Measurements from ENCODE around the gene FGF18. TPM values are rescaled to one million over a fixed set of nuclear protein-coding genes. Genes with fewer than 3 reads are reported as not detected.

The FGF18 gene
- polyA plus RNA-seq, 1 experiment = not detected

- Histone ChIP-seq H3K4me3 (ENCODE audit: low read depth, low read length) (no peak overlapping the region), H3K27me3 (ENCODE audit: control insufficient read depth, insufficient read depth, low read length) (no peaks in the 10 kb centered on the region), H3K36me3 (ENCODE audit: control insufficient read depth, insufficient read depth, low read length) (no peaks in the 10 kb centered on the region)
- CTCF ChIA-PET = interaction anchor here (1.4 kb wide), 1 partner anchor 10 kb away, joined by 7 read pairs; no protein-coding TSS in a partner anchor
- DNase-seq (ENCODE audit: low read depth) = no peak
- TF ChIP-seq, protein P1, sequence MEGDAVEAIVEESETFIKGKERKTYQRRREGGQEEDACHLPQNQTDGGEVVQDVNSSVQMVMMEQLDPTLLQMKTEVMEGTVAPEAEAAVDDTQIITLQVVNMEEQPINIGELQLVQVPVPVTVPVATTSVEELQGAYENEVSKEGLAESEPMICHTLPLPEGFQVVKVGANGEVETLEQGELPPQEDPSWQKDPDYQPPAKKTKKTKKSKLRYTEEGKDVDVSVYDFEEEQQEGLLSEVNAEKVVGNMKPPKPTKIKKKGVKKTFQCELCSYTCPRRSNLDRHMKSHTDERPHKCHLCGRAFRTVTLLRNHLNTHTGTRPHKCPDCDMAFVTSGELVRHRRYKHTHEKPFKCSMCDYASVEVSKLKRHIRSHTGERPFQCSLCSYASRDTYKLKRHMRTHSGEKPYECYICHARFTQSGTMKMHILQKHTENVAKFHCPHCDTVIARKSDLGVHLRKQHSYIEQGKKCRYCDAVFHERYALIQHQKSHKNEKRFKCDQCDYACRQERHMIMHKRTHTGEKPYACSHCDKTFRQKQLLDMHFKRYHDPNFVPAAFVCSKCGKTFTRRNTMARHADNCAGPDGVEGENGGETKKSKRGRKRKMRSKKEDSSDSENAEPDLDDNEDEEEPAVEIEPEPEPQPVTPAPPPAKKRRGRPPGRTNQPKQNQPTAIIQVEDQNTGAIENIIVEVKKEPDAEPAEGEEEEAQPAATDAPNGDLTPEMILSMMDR (IDR thresholded peaks at IDR 0.05; ENCODE audit: insufficient read depth, low read depth, low read length) = no peak
- POLR2A ChIA-PET = no interaction called here
These were observed 33.3 kb upstream of the FGF18 start for GRCh38 chr5:171386006-171386671.

- CTCF ChIA-PET = interaction anchor here (0.5 to 1.4 kb wide), 3 partner anchors 11 to 1706 kb away, joined by 3 to 7 read pairs (median 3); no protein-coding TSS in a partner anchor
- DNase-seq (ENCODE audit: low read depth) = no peak
- no peaks in the 10 kb centered on the region for H3K27me3 ChIP-seq (ENCODE audit: control insufficient read depth, insufficient read depth, low read length)
- peak overlapping the region; percentile 100 for H3K4me3 ChIP-seq (ENCODE audit: low read depth, low read length)
- POLR2A ChIA-PET = interaction anchor here (0.7 kb wide), 1 partner anchor 169 kb away, joined by 3 read pairs; no protein-coding TSS in a partner anchor
- TF ChIP-seq, protein P1 (IDR thresholded peaks at IDR 0.05; ENCODE audit: insufficient read depth, low read depth, low read length) = no peak
- peaks cover 1% of the 10 kb centered on the region for H3K36me3 ChIP-seq (ENCODE audit: control insufficient read depth, insufficient read depth, low read length)
These were observed 32.5 kb upstream of the FGF18 start for GRCh38 chr5:171386861-171387344.

DNA sequence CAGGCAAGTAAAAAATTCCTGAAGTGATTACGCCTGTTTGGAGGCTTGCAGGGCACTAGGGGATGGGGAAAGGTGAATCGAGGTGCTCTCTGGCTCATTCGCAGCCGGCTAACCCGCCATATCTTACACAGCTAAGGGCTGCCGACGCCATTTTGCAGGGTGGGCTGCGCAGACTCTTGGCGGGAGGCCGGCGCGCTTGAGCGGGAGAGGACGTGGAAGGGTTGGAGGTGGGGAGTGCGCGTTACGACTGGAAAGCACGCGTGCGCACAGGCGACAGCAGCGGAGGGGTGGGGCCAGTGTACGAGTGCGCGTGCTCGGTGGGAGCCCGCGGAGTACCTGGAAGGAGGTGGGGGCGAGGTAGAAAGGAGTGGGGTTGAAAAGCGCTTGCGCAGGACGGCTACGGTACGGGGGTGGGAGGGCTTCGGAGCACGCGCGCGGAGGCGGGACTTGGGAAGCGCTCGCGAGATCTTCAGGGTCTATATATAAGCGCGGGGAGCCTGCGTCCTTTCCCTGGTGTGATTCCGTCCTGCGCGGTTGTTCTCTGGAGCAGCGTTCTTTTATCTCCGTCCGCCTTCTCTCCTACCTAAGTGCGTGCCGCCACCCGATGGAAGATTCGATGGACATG is 32.0 kb upstream of the FGF18 start, which contains the start of gene NPM1:
NPM1 (plus strand) TSS at position 505 of the 625 bp plus-strand sequence; CDS start at position 605, 100 bp downstream.
- CTCF ChIA-PET = interaction anchor here (0.5 to 1.4 kb wide), 4 partner anchors 11 to 1707 kb away, joined by 3 to 7 read pairs (median 3); no protein-coding TSS in a partner anchor
- POLR2A ChIA-PET = interaction anchor here (0.7 kb wide), 1 partner anchor 170 kb away, joined by 3 read pairs; no protein-coding TSS in a partner anchor
- peaks cover 6% of the 10 kb centered on the region for H3K36me3 ChIP-seq (ENCODE audit: control insufficient read depth, insufficient read depth, low read length)
- peak within 1 kb of the TSS; percentile 100 for H3K4me3 ChIP-seq (ENCODE audit: low read depth, low read length)
- H3K27me3 ChIP-seq (ENCODE audit: control insufficient read depth, insufficient read depth, low read length) = no peaks in the 10 kb centered on the region
- peak; percentile 89 for DNase-seq (ENCODE audit: low read depth)
- TF ChIP-seq, protein P1 (IDR thresholded peaks at IDR 0.05; ENCODE audit: insufficient read depth, low read depth, low read length) = no peak

- H3K36me3 ChIP-seq (ENCODE audit: control insufficient read depth, insufficient read depth, low read length) = peaks cover 6% of the 10 kb centered on the region
These were observed 31.3 kb upstream of the FGF18 start for GRCh38 chr5:171387970-171388815.

More at GRCh38 chr5:171387970-171388815, 31.3 kb upstream of the FGF18 start:
- no peak for DNase-seq (ENCODE audit: low read depth)
- no peaks in the 10 kb centered on the region for H3K27me3 ChIP-seq (ENCODE audit: control insufficient read depth, insufficient read depth, low read length)
- ChIA-PET CTCF (interaction anchor here (0.6 to 1.4 kb wide), 2 partner anchors 21 to 46 kb away, joined by 3 to 4 read pairs; no protein-coding TSS in a partner anchor), POLR2A (interaction anchor here (0.7 kb wide), 1 partner anchor 10 kb away, joined by 3 read pairs; no protein-coding TSS in a partner anchor)
- TF ChIP-seq, protein P1 (IDR thresholded peaks at IDR 0.05; ENCODE audit: insufficient read depth, low read depth, low read length) = no peak; the same call in 1 of the 2 replicates
- peak overlapping the region; percentile 100 for H3K4me3 ChIP-seq (ENCODE audit: low read depth, low read length)
